GM12878 (cell line): ENCODE measurements around the gene APLN. TPM values are rescaled to one million over a fixed set of nuclear protein-coding genes. Genes with fewer than 3 reads are reported as not detected.

Experiments used
- ATAC-seq: fragments of 200-7000 bp; cut with Tn5 transposase; 3 replicates; pipeline ENCODE4 v1.9.1; 2020; ENCODE audit warnings: mild to moderate bottlenecking, moderate library complexity
- BruUV-seq: library from RNA; stranded (reverse); fragments of 400-500 nt; replicated peaks from 2 replicates; lab custom pipeline; 2021; lab: Mats Ljungman, UMichigan
- CTCF ChIA-PET: fragments of 300-600 bp; sonication (Branson Sonifier 250); formaldehyde crosslinking; extraction: SDS; loops from one replicate; lab custom pipeline; 2021; ENCODE audit warnings: inconsistent platforms; lab: Yijun Ruan, JAX
- POLR2A ChIA-PET: fragments of 350-600 bp; formaldehyde crosslinking; extraction: SDS; loops from one replicate; lab custom pipeline; 2021; ENCODE audit warnings: inconsistent platforms; lab: Charles Lee
- RAD21 ChIA-PET: fragments of 300-600 bp; sonication (Branson Sonifier 250); formaldehyde crosslinking; loops from one replicate; lab custom pipeline; 2023; ENCODE audit warnings: antibody characterized with exemption; ENCODE audit not compliant: unreplicated experiment; lab: Charles Lee
- SMC1A ChIA-PET: fragments of 300-600 bp; sonication (Branson Sonifier 250); formaldehyde crosslinking; loops from one replicate; lab custom pipeline; 2023; ENCODE audit not compliant: unreplicated experiment, uncharacterized antibody; lab: Charles Lee
- DNase-seq: peaks from one replicate; pipeline ENCODE4 v3.0.0-alpha.2; 2011; ENCODE audit warnings: low read depth, low spot score
- FAIRE-seq: peaks from 3 replicates; lab custom pipeline; 2011; peaks lifted over from hg19 to GRCh38; lab: Jason Lieb, UNC
- H2AFZ ChIP-seq: 2 replicates; pipeline ENCODE4 v1.6.0; 2011; ENCODE audit warnings: low read depth, low read length, control low read depth; ENCODE audit not compliant: control insufficient read depth
- H3K27ac ChIP-seq: 2 replicates; pipeline ENCODE4 v1.5.1; 2011; ENCODE audit warnings: control low read depth; ENCODE audit not compliant: control insufficient read depth, insufficient read depth
- H3K27me3 ChIP-seq, 2 experiments: replicated peaks in 1 of 2; 2 replicates each; pipeline versions ENCODE4 v1.6.0 to v1.6.1; 2011; ENCODE audit warnings: low read length in 1 of 2; ENCODE audit not compliant: control insufficient read depth in 2 of 2, insufficient read depth in 2 of 2
- H3K36me3 ChIP-seq, 2 experiments: 2 replicates each; pipeline ENCODE4 v1.5.1; 2011; ENCODE audit warnings: low read length in 1 of 2; ENCODE audit not compliant: control insufficient read depth in 2 of 2, insufficient read depth in 2 of 2
- H3K4me1 ChIP-seq: 2 replicates; pipeline ENCODE4 v1.6.1; 2011; ENCODE audit warnings: mild to moderate bottlenecking, low read length, moderate library complexity, mixed read lengths; ENCODE audit not compliant: control insufficient read depth, insufficient read depth
- H3K4me2 ChIP-seq: 2 replicates; pipeline ENCODE4 v1.6.0; 2011; ENCODE audit warnings: control low read depth; ENCODE audit not compliant: control insufficient read depth, insufficient read depth
- H3K4me3 ChIP-seq: fragments of 200-600 bp; sonication (generic); 2 replicates; pipeline ENCODE4 v1.5.1; 2016
- H3K79me2 ChIP-seq: 2 replicates; pipeline ENCODE4 v1.6.0; 2011; ENCODE audit warnings: low read length; ENCODE audit not compliant: control insufficient read depth, insufficient read depth
- H3K9ac ChIP-seq: 2 replicates; pipeline ENCODE4 v1.8.0; 2011; ENCODE audit warnings: low read length, control low read depth, mixed read lengths; ENCODE audit not compliant: control insufficient read depth, insufficient read depth
- H3K9me3 ChIP-seq: replicated peaks from 3 replicates; pipeline ENCODE4 v1.5.1; 2011; ENCODE audit warnings: mild to moderate bottlenecking, low read length; ENCODE audit not compliant: control insufficient read depth, insufficient read depth
- H4K20me1 ChIP-seq: 2 replicates; pipeline ENCODE4 v1.6.0; 2011; ENCODE audit not compliant: control insufficient read depth, insufficient read depth
- BACH1 ChIP-seq: fragments of 450-650 bp; IDR thresholded peaks from 2 replicates; pipeline ENCODE4 v1.6.1; 2017; ENCODE audit warnings: mild to moderate bottlenecking, borderline replicate concordance
- CEBPB ChIP-seq, 2 experiments: fragments of 150-350 bp in 1 of 2; IDR thresholded peaks; 2 replicates each; pipeline ENCODE4 v1.6.1; 2012 to 2014; ENCODE audit warnings: low read depth in 2 of 2, low read length in 2 of 2, borderline replicate concordance in 1 of 2, inconsistent platforms in 1 of 2
- DPF2 ChIP-seq: fragments of 450-650 bp; IDR thresholded peaks from 2 replicates; pipeline ENCODE4 v1.6.1; 2017; ENCODE audit warnings: mild to moderate bottlenecking
- E2F4 ChIP-seq: IDR thresholded peaks from 2 replicates; pipeline ENCODE4 v1.6.1; 2012; ENCODE audit warnings: low read depth, low read length, improper control_type of control experiment
- GATAD2B ChIP-seq: fragments of 450-650 bp; conservative IDR thresholded peaks from 2 replicates; pipeline ENCODE4 v1.6.1; 2017; ENCODE audit warnings: low read depth, mild to moderate bottlenecking, moderate library complexity
- HDAC6 ChIP-seq: fragments of 200-600 bp; sonication (generic); IDR thresholded peaks from one replicate; pipeline ENCODE4 v1.8.0; 2017; ENCODE audit warnings: antibody characterized with exemption; ENCODE audit not compliant: unreplicated experiment
- JUND ChIP-seq: IDR thresholded peaks from 2 replicates; pipeline ENCODE4 v1.6.1; 2012; ENCODE audit warnings: low read depth, mild to moderate bottlenecking, low read length, improper control_type of control experiment, moderate library complexity
- MAX ChIP-seq: IDR thresholded peaks from 2 replicates; pipeline ENCODE4 v1.6.1; 2012; ENCODE audit warnings: low read depth, low read length, improper control_type of control experiment
- PAX8 ChIP-seq: fragments of 450-650 bp; IDR thresholded peaks from 2 replicates; pipeline ENCODE4 v1.6.1; 2017; ENCODE audit warnings: mild to moderate bottlenecking, moderate library complexity
- PKNOX1 ChIP-seq: fragments of 450-650 bp; IDR thresholded peaks from 2 replicates; pipeline ENCODE4 v1.6.1; 2016; ENCODE audit warnings: mild to moderate bottlenecking
- POLR2AphosphoS2 ChIP-seq: IDR thresholded peaks from 2 replicates; pipeline ENCODE4 v1.6.1; 2011; ENCODE audit warnings: low read depth, mild to moderate bottlenecking, low read length, improper control_type of control experiment, moderate library complexity
- PRDM15 ChIP-seq: fragments of 450-650 bp; formaldehyde crosslinking; IDR thresholded peaks from 2 replicates; pipeline ENCODE4 v1.4.0; 2020; ENCODE audit warnings: mild to moderate bottlenecking, moderate library complexity
- RAD21 ChIP-seq: IDR thresholded peaks from 2 replicates; pipeline ENCODE4 v1.6.1; 2011; ENCODE audit warnings: mild to moderate bottlenecking, low read depth, low read length, moderate library complexity; ENCODE audit not compliant: insufficient read depth
- SIX5 ChIP-seq: IDR thresholded peaks from 2 replicates; pipeline ENCODE4 v1.6.1; 2011; ENCODE audit warnings: mild to moderate bottlenecking, low read depth, low read length, moderate library complexity; ENCODE audit not compliant: severe bottlenecking
- SRF ChIP-seq, 2 experiments: IDR thresholded peaks; 2 replicates each; pipeline ENCODE4 v1.6.1; 2011; ENCODE audit warnings: low read depth in 2 of 2, low read length in 2 of 2, mild to moderate bottlenecking in 1 of 2, moderate library complexity in 1 of 2
- TBL1XR1 ChIP-seq: IDR thresholded peaks from 2 replicates; pipeline ENCODE4 v1.6.1; 2012; ENCODE audit warnings: low read depth, low read length, improper control_type of control experiment
- ZNF207 ChIP-seq: fragments of 450-650 bp; IDR thresholded peaks from 2 replicates; pipeline ENCODE4 v1.6.1; 2014; ENCODE audit warnings: antibody characterized with exemption, mild to moderate bottlenecking, borderline replicate concordance
- WGBS: methylation state at CpG from one replicate; pipeline ENCODE4 v1.1.6; 2016; ENCODE audit warnings: low lambda C conversion rate; ENCODE audit not compliant: insufficient replicate concordance, insufficient coverage; ENCODE audit errors: missing lambda C conversion rate; 5-methylcytosine and 5-hydroxymethylcytosine counted together
- in situ Hi-C: fragments of 300-500 bp; cut with MboI; formaldehyde crosslinking; loops from 9 replicates; pipeline ENCODE4 v1.14.3; 2018; ENCODE audit warnings: mixed read lengths
- intact Hi-C: fragments of 100-400 bp; cut with micrococcal nuclease; formaldehyde crosslinking; loops from one replicate; pipeline ENCODE4 v1.14.2; 2022; ENCODE audit not compliant: unreplicated experiment
- polyA plus RNA-seq, 11 experiments: library from polyadenylated mRNA; depleted of rRNA in 4 of 11; unstranded in 6 of 11; stranded (reverse) in 5 of 11; fragments of >200 nt; fragmentation: Nextera tagmentation in 4 of 11; fragmentation: Illumina TruSeq in 1 of 11; extraction: Ambion mirVana in 4 of 11; extraction: Trizol in 1 of 11; gene quantifications; 1 replicate in 1 of 11; 2 replicates in 10 of 11; pipeline versions ENCODE4 v1.2.1 to v1.2.3, GENCODE V29; 2011 to 2016; ENCODE audit warnings: inconsistent platforms in 2 of 11, missing spikeins in 2 of 11, low read depth in 1 of 11
- total RNA-seq, 4 experiments: library from RNA; depleted of rRNA in 3 of 4; stranded (reverse); fragments of >200 nt in 3 of 4; fragmentation: Illumina TruSeq in 1 of 4; extraction: Trizol in 1 of 4; gene quantifications; 2 replicates each; pipeline versions ENCODE4 v1.2.1 to v1.2.3, GENCODE V29; 2013 to 2021

Gene APLN
- total and polyA plus RNA-seq, 10 of the 15 experiments (the other 5 are each of a cell fraction or from before 2014, with no cell fraction given), result 0.31 TPM; not detected in 9

- no peak overlapping the region for H3K27ac ChIP-seq
- POLR2A ChIA-PET, result no interaction called here
- 27% methylated on average over 8 of the region's 8 CpGs for WGBS
- H3K9ac ChIP-seq, result no peak overlapping the region
- no peaks in the 10 kb centered on the region for H3K9me3 ChIP-seq
- no peak for FAIRE-seq
- CTCF ChIA-PET, result no interaction called here
- intact Hi-C loops, result no loop called here
- DNase-seq, result no peak
- H2AFZ ChIP-seq, result no peak overlapping the region
- no peak overlapping the region for H3K4me2 ChIP-seq
- no TSS peak for BruUV-seq
- RAD21 ChIA-PET, result no interaction called here
- TF ChIP-seq RAD21, result no peak
- no peak for TF ChIP-seq JUND
- no peak for TF ChIP-seq DPF2
- TF ChIP-seq SRF (IDR thresholded peaks at IDR 0.05; ENCODE audit: low read depth in 2 of 2, low read length in 2 of 2), result no peak
- TF ChIP-seq PRDM15 (CRISPR knock-in tag), result no peak
- TF ChIP-seq PAX8, result no peak
- TF ChIP-seq HDAC6, result no peak
- no peak for TF ChIP-seq PKNOX1
- no peak for TF ChIP-seq ZNF207
- TF ChIP-seq GATAD2B, result no peak
- TF ChIP-seq TBL1XR1, result no peak
- no peak for TF ChIP-seq CEBPB (IDR thresholded peaks at IDR 0.05; ENCODE audit: borderline replicate concordance in 1 of 2, low read depth in 2 of 2, low read length in 2 of 2)
- TF ChIP-seq POLR2AphosphoS2, result no peak
- TF ChIP-seq E2F4, result no peak
- no peak for TF ChIP-seq SIX5
- no peak for TF ChIP-seq MAX
- no peak for TF ChIP-seq BACH1
- TF ChIP-seq, all 136 proteins: peak for 0
- no peak for ATAC-seq
- no peaks in the 10 kb centered on the region for H3K36me3 ChIP-seq
- in situ Hi-C loops, result no loop called here
- no peaks in the 10 kb centered on the region for H3K4me1 ChIP-seq
- no peak overlapping the region for H3K4me3 ChIP-seq
- SMC1A ChIA-PET, result interaction anchor here (1.3 kb wide), 1 partner anchor 13 kb away, joined by 4 read pairs; no protein-coding TSS in a partner anchor
- no peaks in the 10 kb centered on the region for H3K79me2 ChIP-seq
- peaks cover 4% of the 10 kb centered on the region in 2 experiments for H3K27me3 ChIP-seq
- no peaks in the 10 kb centered on the region for H4K20me1 ChIP-seq
These were observed 2.1 kb downstream of the APLN start for GRCh38 chrX:129652565-129653169.
